Neural cell (in vitro differentiated cells): ENCODE results near the gene GPR161. TPM values are rescaled to one million over a fixed set of nuclear protein-coding genes. Genes with fewer than 3 reads are reported as not detected.

ENCODE experiments used
- H2AFZ ChIP-seq: fragments of 200-600, 300-800 bp; sonication (generic), shearing (Covaris generic); 2 replicates; pipeline ENCODE4 v1.6.0; 2014; ENCODE audit warnings: low read depth, mild to moderate bottlenecking, antibody characterized with exemption, low read length, moderate library complexity
- H3F3A ChIP-seq: fragments of 200-600 bp; shearing (Covaris generic); 2 replicates; pipeline ENCODE4 v1.6.1; 2016; ENCODE audit warnings: mild to moderate bottlenecking, moderate library complexity, mixed read lengths, antibody characterized with exemption, low read length; ENCODE audit not compliant: insufficient read depth, poor library complexity, severe bottlenecking
- H3K27ac ChIP-seq: fragments of 200-600, 300-800 bp; sonication (generic), shearing (Covaris generic); 2 replicates; pipeline ENCODE4 v1.5.1; 2014; ENCODE audit warnings: mild to moderate bottlenecking, low read length, moderate library complexity
- H3K27me3 ChIP-seq: fragments of 300-800, 200-600 bp; sonication (generic), shearing (Covaris generic); 2 replicates; pipeline ENCODE4 v1.6.0; 2014; ENCODE audit warnings: mild to moderate bottlenecking, low read depth, low read length, moderate library complexity; ENCODE audit not compliant: insufficient read depth
- H3K36me3 ChIP-seq: fragments of 300-800, 200-600 bp; sonication (generic), shearing (Covaris generic); 2 replicates; pipeline ENCODE4 v1.5.1; 2014; ENCODE audit warnings: mild to moderate bottlenecking, antibody characterized with exemption, low read length, moderate library complexity; ENCODE audit not compliant: insufficient read depth
- H3K4me2 ChIP-seq: fragments of 300-800, 200-600 bp; sonication (generic), shearing (Covaris generic); 2 replicates; pipeline ENCODE4 v1.6.0; 2014; ENCODE audit warnings: mild to moderate bottlenecking, low read length
- H3K4me3 ChIP-seq: fragments of 300-800, 200-600 bp; sonication (generic), shearing (Covaris generic); 2 replicates; pipeline ENCODE4 v1.5.1; 2014; ENCODE audit warnings: mild to moderate bottlenecking, low read length, moderate library complexity
- H3K79me2 ChIP-seq: fragments of 200-600 bp; shearing (Covaris generic); replicated peaks from 2 replicates; pipeline ENCODE4 v1.6.0; 2014; ENCODE audit warnings: mild to moderate bottlenecking, low read length, moderate library complexity; ENCODE audit not compliant: insufficient read depth
- H3K9ac ChIP-seq: fragments of 300-800, 200-600 bp; sonication (generic), shearing (Covaris generic); 2 replicates; pipeline ENCODE4 v1.6.1; 2016; ENCODE audit warnings: mild to moderate bottlenecking, low read length, mixed read lengths
- H3K9me2 ChIP-seq: fragments of 200-600 bp; shearing (Covaris generic); 2 replicates; pipeline ENCODE4 v1.6.1; 2016; ENCODE audit warnings: mild to moderate bottlenecking, low read length, mixed read lengths; ENCODE audit not compliant: insufficient read depth
- H3K9me3 ChIP-seq: fragments of 200-600, 300-800 bp; sonication (generic), shearing (Covaris generic); 2 replicates; pipeline ENCODE4 v1.6.1; 2016; ENCODE audit warnings: mild to moderate bottlenecking, mixed run types, low read length, moderate library complexity, mixed read lengths
- H4K20me1 ChIP-seq: fragments of 200-600 bp; shearing (Covaris generic); 2 replicates; pipeline ENCODE4 v1.6.1; 2016; ENCODE audit warnings: mild to moderate bottlenecking, mixed run types; ENCODE audit not compliant: insufficient read depth
- EP300 ChIP-seq: fragments of 450-650 bp; conservative IDR thresholded peaks from 2 replicates; pipeline ENCODE4 v1.6.1; 2014; ENCODE audit warnings: antibody characterized with exemption, mild to moderate bottlenecking, moderate library complexity; ENCODE audit not compliant: poor library complexity, severe bottlenecking
- EZH2 ChIP-seq: fragments of 200-600, 300-800 bp; shearing (Covaris generic), sonication (generic); IDR thresholded peaks from 2 replicates; pipeline ENCODE4 v1.6.1; 2014; ENCODE audit warnings: antibody characterized with exemption, low read length, borderline replicate concordance, mild to moderate bottlenecking; ENCODE audit not compliant: insufficient read depth, poor library complexity, severe bottlenecking
- RAD21 ChIP-seq: fragments of 450-650 bp; conservative IDR thresholded peaks from 2 replicates; pipeline ENCODE4 v1.6.1; 2014; ENCODE audit warnings: antibody characterized with exemption, mild to moderate bottlenecking, moderate library complexity
- SMC3 ChIP-seq: fragments of 450-650 bp; conservative IDR thresholded peaks from 2 replicates; pipeline ENCODE4 v1.6.1; 2014; ENCODE audit warnings: antibody characterized with exemption, mild to moderate bottlenecking, moderate library complexity; ENCODE audit not compliant: poor library complexity
- TAF1 ChIP-seq: IDR thresholded peaks from 2 replicates; pipeline ENCODE4 v1.6.1; 2012; ENCODE audit warnings: low read depth
- polyA plus RNA-seq: library from polyadenylated mRNA; depleted of rRNA; stranded (reverse); fragments of >200 nt; gene quantifications from 2 replicates; pipeline ENCODE4 v1.2.3, GENCODE V29; 2014
- TF ChIP-seq, protein P1 (sequence below): IDR thresholded peaks from 2 replicates; pipeline ENCODE4 v1.6.1; 2012; ENCODE audit warnings: borderline replicate concordance
- TF ChIP-seq, protein P2 (sequence below): fragments of 450-650 bp; IDR thresholded peaks from 2 replicates; pipeline ENCODE4 v1.5.1; 2014; ENCODE audit warnings: antibody characterized with exemption, mild to moderate bottlenecking, moderate library complexity; ENCODE audit not compliant: poor library complexity, severe bottlenecking

Gene GPR161
- polyA plus RNA-seq, 1 donor from 2014 or later: 39.0 TPM

DNA sequence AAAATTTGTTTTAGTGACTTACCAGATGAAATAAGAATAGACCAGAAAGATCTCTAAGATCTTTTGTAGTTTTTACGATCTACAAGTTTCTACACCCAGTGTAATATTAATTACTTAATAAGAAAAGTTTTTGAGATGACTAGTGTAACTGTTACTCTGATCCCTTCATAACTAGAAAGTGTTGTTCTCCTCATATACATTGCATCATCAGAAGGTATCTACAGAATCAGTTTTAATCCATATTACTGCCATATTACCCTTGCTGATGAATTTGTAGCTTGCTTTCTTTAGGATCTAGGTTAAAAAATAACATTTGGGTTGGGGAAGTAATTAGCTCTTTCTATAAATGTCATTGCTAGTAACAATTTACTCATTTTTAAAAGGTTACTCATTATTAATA, 72.5 kb downstream of the GPR161 start:
- Histone ChIP-seq H3K79me2 (no peaks in the 10 kb centered on the region), H3K4me2 (no peak overlapping the region), H3K27ac (no peak overlapping the region), H3K9me2 (no peaks in the 10 kb centered on the region), H3K36me3 (no peaks in the 10 kb centered on the region), H3F3A (no peaks in the 10 kb centered on the region), H3K4me3 (no peak overlapping the region), H4K20me1 (no peaks in the 10 kb centered on the region), H2AFZ (no peak overlapping the region), H3K27me3 (no peaks in the 10 kb centered on the region), H3K9ac (no peak overlapping the region), H3K9me3 (no peaks in the 10 kb centered on the region)
- TF ChIP-seq, protein P1, sequence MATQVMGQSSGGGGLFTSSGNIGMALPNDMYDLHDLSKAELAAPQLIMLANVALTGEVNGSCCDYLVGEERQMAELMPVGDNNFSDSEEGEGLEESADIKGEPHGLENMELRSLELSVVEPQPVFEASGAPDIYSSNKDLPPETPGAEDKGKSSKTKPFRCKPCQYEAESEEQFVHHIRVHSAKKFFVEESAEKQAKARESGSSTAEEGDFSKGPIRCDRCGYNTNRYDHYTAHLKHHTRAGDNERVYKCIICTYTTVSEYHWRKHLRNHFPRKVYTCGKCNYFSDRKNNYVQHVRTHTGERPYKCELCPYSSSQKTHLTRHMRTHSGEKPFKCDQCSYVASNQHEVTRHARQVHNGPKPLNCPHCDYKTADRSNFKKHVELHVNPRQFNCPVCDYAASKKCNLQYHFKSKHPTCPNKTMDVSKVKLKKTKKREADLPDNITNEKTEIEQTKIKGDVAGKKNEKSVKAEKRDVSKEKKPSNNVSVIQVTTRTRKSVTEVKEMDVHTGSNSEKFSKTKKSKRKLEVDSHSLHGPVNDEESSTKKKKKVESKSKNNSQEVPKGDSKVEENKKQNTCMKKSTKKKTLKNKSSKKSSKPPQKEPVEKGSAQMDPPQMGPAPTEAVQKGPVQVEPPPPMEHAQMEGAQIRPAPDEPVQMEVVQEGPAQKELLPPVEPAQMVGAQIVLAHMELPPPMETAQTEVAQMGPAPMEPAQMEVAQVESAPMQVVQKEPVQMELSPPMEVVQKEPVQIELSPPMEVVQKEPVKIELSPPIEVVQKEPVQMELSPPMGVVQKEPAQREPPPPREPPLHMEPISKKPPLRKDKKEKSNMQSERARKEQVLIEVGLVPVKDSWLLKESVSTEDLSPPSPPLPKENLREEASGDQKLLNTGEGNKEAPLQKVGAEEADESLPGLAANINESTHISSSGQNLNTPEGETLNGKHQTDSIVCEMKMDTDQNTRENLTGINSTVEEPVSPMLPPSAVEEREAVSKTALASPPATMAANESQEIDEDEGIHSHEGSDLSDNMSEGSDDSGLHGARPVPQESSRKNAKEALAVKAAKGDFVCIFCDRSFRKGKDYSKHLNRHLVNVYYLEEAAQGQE: no peak
- TF ChIP-seq SMC3: no peak
- TF ChIP-seq TAF1: no peak
- TF ChIP-seq RAD21: no peak
- TF ChIP-seq, protein P2, sequence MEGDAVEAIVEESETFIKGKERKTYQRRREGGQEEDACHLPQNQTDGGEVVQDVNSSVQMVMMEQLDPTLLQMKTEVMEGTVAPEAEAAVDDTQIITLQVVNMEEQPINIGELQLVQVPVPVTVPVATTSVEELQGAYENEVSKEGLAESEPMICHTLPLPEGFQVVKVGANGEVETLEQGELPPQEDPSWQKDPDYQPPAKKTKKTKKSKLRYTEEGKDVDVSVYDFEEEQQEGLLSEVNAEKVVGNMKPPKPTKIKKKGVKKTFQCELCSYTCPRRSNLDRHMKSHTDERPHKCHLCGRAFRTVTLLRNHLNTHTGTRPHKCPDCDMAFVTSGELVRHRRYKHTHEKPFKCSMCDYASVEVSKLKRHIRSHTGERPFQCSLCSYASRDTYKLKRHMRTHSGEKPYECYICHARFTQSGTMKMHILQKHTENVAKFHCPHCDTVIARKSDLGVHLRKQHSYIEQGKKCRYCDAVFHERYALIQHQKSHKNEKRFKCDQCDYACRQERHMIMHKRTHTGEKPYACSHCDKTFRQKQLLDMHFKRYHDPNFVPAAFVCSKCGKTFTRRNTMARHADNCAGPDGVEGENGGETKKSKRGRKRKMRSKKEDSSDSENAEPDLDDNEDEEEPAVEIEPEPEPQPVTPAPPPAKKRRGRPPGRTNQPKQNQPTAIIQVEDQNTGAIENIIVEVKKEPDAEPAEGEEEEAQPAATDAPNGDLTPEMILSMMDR: no peak
- TF ChIP-seq EZH2: no peak

- TF ChIP-seq EP300 (no peak), SMC3 (no peak), EZH2 (no peak)
- TF ChIP-seq, protein P2: no peak
- TF ChIP-seq, protein P1: no peak
- Histone ChIP-seq H3K27me3 (no peaks in the 10 kb centered on the region), H2AFZ (no peak overlapping the region), H3K79me2 (no peaks in the 10 kb centered on the region), H3K9me3 (no peaks in the 10 kb centered on the region), H3K4me2 (no peak overlapping the region), H4K20me1 (no peaks in the 10 kb centered on the region), H3K4me3 (no peak overlapping the region), H3K36me3 (no peaks in the 10 kb centered on the region), H3K9me2 (no peaks in the 10 kb centered on the region), H3K9ac (no peak overlapping the region), H3F3A (no peaks in the 10 kb centered on the region), H3K27ac (no peak overlapping the region)
Measured at GRCh38 chr1:168057921-168058320, 78.8 kb downstream of the GPR161 start.
